ENCODE results near the gene HJV. TPM values are rescaled to one million over a fixed set of nuclear protein-coding genes. Genes with fewer than 3 reads are reported as not detected.

Gene HJV
- total and polyA plus RNA-seq, 2 experiments from 2014 or later: 3.0 to 5.7 TPM

GRCh38 chr1:145997016-145997717 lies 24.4 kb downstream of the HJV start:
- TF ChIP-seq EZH2phosphoT487 (IDR thresholded peaks at IDR 0.05; ENCODE audit: low read depth, severe bottlenecking, unreplicated experiment): no peak
- no peak for TF ChIP-seq CTCF (IDR thresholded peaks at IDR 0.05; ENCODE audit: poor library complexity)
- TF ChIP-seq EZH2 (IDR thresholded peaks at IDR 0.05; ENCODE audit: borderline replicate concordance): no peak
- 39% methylated on average over 12 of the region's 12 CpGs for WGBS (ENCODE audit: low lambda C conversion rate, missing lambda C conversion rate)
- peak overlapping the region; percentile 87 for H3K27ac ChIP-seq
- H3K4me2 ChIP-seq: peak overlapping the region; percentile 75
- peaks cover 6% of the 10 kb centered on the region for H3K36me3 ChIP-seq (replicated peaks; ENCODE audit: insufficient read depth, low read depth)
- no peak for DNase-seq (ENCODE audit: low spot score)
- H3K4me1 ChIP-seq (ENCODE audit: insufficient read depth): peaks cover 21% of the 10 kb centered on the region
- peak overlapping the region; percentile 34 for H2AFZ ChIP-seq
- H3K27me3 ChIP-seq: no peaks in the 10 kb centered on the region
- peak overlapping the region; percentile 17 for H3K4me3 ChIP-seq
- H3K9me3 ChIP-seq (ENCODE audit: low read depth): no peaks in the 10 kb centered on the region
- H3K79me2 ChIP-seq: peaks cover 41% of the 10 kb centered on the region
- no peaks in the 10 kb centered on the region for H3K9me2 ChIP-seq (replicated peaks; ENCODE audit: insufficient read depth)
- H4K20me1 ChIP-seq (ENCODE audit: insufficient read depth, poor library complexity, severe bottlenecking): peaks cover 36% of the 10 kb centered on the region

- peaks cover 6% of the 10 kb centered on the region for H3K36me3 ChIP-seq (replicated peaks; ENCODE audit: insufficient read depth, low read depth)
- H3K9me2 ChIP-seq (replicated peaks; ENCODE audit: insufficient read depth): no peaks in the 10 kb centered on the region
- peaks cover 41% of the 10 kb centered on the region for H3K79me2 ChIP-seq
- H3K27me3 ChIP-seq: no peaks in the 10 kb centered on the region
- peak within 1 kb of the TSS; percentile 88 for H3K4me3 ChIP-seq
- H3K9me3 ChIP-seq (ENCODE audit: low read depth): no peaks in the 10 kb centered on the region
- H3K4me2 ChIP-seq: peak within 1 kb of the TSS; percentile 84
- peak within 1 kb of the TSS; percentile 34 for H2AFZ ChIP-seq
- peaks cover 21% of the 10 kb centered on the region for H3K4me1 ChIP-seq (ENCODE audit: insufficient read depth)
- DNase-seq (ENCODE audit: low spot score): peak; percentile 98
- TF ChIP-seq CTCF (IDR thresholded peaks at IDR 0.05; ENCODE audit: poor library complexity): no peak
- no peak for TF ChIP-seq EZH2 (IDR thresholded peaks at IDR 0.05; ENCODE audit: borderline replicate concordance)
- TF ChIP-seq EZH2phosphoT487 (IDR thresholded peaks at IDR 0.05; ENCODE audit: low read depth, severe bottlenecking, unreplicated experiment): no peak
- WGBS (ENCODE audit: low lambda C conversion rate, missing lambda C conversion rate): 3% methylated on average over 28 of the region's 30 CpGs
- H4K20me1 ChIP-seq (ENCODE audit: insufficient read depth, poor library complexity, severe bottlenecking): peaks cover 36% of the 10 kb centered on the region
- H3K27ac ChIP-seq: peak within 1 kb of the TSS; percentile 87
Measured at GRCh38 chr1:145996433-145997015, 25.0 kb downstream of the HJV start, which contains the start of gene TXNIP. TXNIP (minus strand) TSS chr1:145996579; CDS start chr1:145996266, 313 bp downstream.

GRCh38 chr1:145995964-145996432 lies 25.5 kb downstream of the HJV start:
- Histone ChIP-seq H3K4me2 (peak overlapping the region; percentile 84), H3K4me1 (ENCODE audit: insufficient read depth) (peaks cover 21% of the 10 kb centered on the region), H3K27me3 (no peaks in the 10 kb centered on the region), H4K20me1 (ENCODE audit: insufficient read depth, poor library complexity, severe bottlenecking) (peaks cover 36% of the 10 kb centered on the region), H3K79me2 (peaks cover 41% of the 10 kb centered on the region), H3K27ac (peak overlapping the region; percentile 81), H3K9me2 (replicated peaks; ENCODE audit: insufficient read depth) (no peaks in the 10 kb centered on the region), H3K36me3 (replicated peaks; ENCODE audit: insufficient read depth, low read depth) (peaks cover 6% of the 10 kb centered on the region), H2AFZ (no peak overlapping the region), H3K4me3 (peak overlapping the region; percentile 88), H3K9me3 (ENCODE audit: low read depth) (no peaks in the 10 kb centered on the region)
- under 1% methylated on average over 13 of the region's 13 CpGs for WGBS (ENCODE audit: low lambda C conversion rate, missing lambda C conversion rate)
- no peak for TF ChIP-seq EZH2 (IDR thresholded peaks at IDR 0.05; ENCODE audit: borderline replicate concordance)
- no peak for TF ChIP-seq CTCF (IDR thresholded peaks at IDR 0.05; ENCODE audit: poor library complexity)
- TF ChIP-seq EZH2phosphoT487 (IDR thresholded peaks at IDR 0.05; ENCODE audit: low read depth, severe bottlenecking, unreplicated experiment): no peak
- no peak for DNase-seq (ENCODE audit: low spot score)

Data from hepatocyte (in vitro differentiated cells).